Neural cell (in vitro differentiated cells): ENCODE data around the gene EVA1A. TPM values are rescaled to one million over a fixed set of nuclear protein-coding genes. Genes with fewer than 3 reads are reported as not detected.

Experiments used
- H2AFZ ChIP-seq: fragments of 200-600, 300-800 bp; sonication (generic), shearing (Covaris generic); 2 replicates; pipeline ENCODE4 v1.6.0; 2014; ENCODE audit warnings: low read depth, mild to moderate bottlenecking, antibody characterized with exemption, low read length, moderate library complexity
- H3F3A ChIP-seq: fragments of 200-600 bp; shearing (Covaris generic); 2 replicates; pipeline ENCODE4 v1.6.1; 2016; ENCODE audit warnings: mild to moderate bottlenecking, moderate library complexity, mixed read lengths, antibody characterized with exemption, low read length; ENCODE audit not compliant: insufficient read depth, poor library complexity, severe bottlenecking
- H3K27ac ChIP-seq: fragments of 200-600, 300-800 bp; sonication (generic), shearing (Covaris generic); 2 replicates; pipeline ENCODE4 v1.5.1; 2014; ENCODE audit warnings: mild to moderate bottlenecking, low read length, moderate library complexity
- H3K27me3 ChIP-seq: fragments of 300-800, 200-600 bp; sonication (generic), shearing (Covaris generic); 2 replicates; pipeline ENCODE4 v1.6.0; 2014; ENCODE audit warnings: mild to moderate bottlenecking, low read depth, low read length, moderate library complexity; ENCODE audit not compliant: insufficient read depth
- H3K36me3 ChIP-seq: fragments of 300-800, 200-600 bp; sonication (generic), shearing (Covaris generic); 2 replicates; pipeline ENCODE4 v1.5.1; 2014; ENCODE audit warnings: mild to moderate bottlenecking, antibody characterized with exemption, low read length, moderate library complexity; ENCODE audit not compliant: insufficient read depth
- H3K4me2 ChIP-seq: fragments of 300-800, 200-600 bp; sonication (generic), shearing (Covaris generic); 2 replicates; pipeline ENCODE4 v1.6.0; 2014; ENCODE audit warnings: mild to moderate bottlenecking, low read length
- H3K4me3 ChIP-seq: fragments of 300-800, 200-600 bp; sonication (generic), shearing (Covaris generic); 2 replicates; pipeline ENCODE4 v1.5.1; 2014; ENCODE audit warnings: mild to moderate bottlenecking, low read length, moderate library complexity
- H3K79me2 ChIP-seq: fragments of 200-600 bp; shearing (Covaris generic); replicated peaks from 2 replicates; pipeline ENCODE4 v1.6.0; 2014; ENCODE audit warnings: mild to moderate bottlenecking, low read length, moderate library complexity; ENCODE audit not compliant: insufficient read depth
- H3K9ac ChIP-seq: fragments of 300-800, 200-600 bp; sonication (generic), shearing (Covaris generic); 2 replicates; pipeline ENCODE4 v1.6.1; 2016; ENCODE audit warnings: mild to moderate bottlenecking, low read length, mixed read lengths
- H3K9me2 ChIP-seq: fragments of 200-600 bp; shearing (Covaris generic); 2 replicates; pipeline ENCODE4 v1.6.1; 2016; ENCODE audit warnings: mild to moderate bottlenecking, low read length, mixed read lengths; ENCODE audit not compliant: insufficient read depth
- H3K9me3 ChIP-seq: fragments of 200-600, 300-800 bp; sonication (generic), shearing (Covaris generic); 2 replicates; pipeline ENCODE4 v1.6.1; 2016; ENCODE audit warnings: mild to moderate bottlenecking, mixed run types, low read length, moderate library complexity, mixed read lengths
- H4K20me1 ChIP-seq: fragments of 200-600 bp; shearing (Covaris generic); 2 replicates; pipeline ENCODE4 v1.6.1; 2016; ENCODE audit warnings: mild to moderate bottlenecking, mixed run types; ENCODE audit not compliant: insufficient read depth
- CTCF ChIP-seq: fragments of 450-650 bp; IDR thresholded peaks from 2 replicates; pipeline ENCODE4 v1.5.1; 2014; ENCODE audit warnings: antibody characterized with exemption, mild to moderate bottlenecking, moderate library complexity; ENCODE audit not compliant: poor library complexity, severe bottlenecking
- EP300 ChIP-seq: fragments of 450-650 bp; conservative IDR thresholded peaks from 2 replicates; pipeline ENCODE4 v1.6.1; 2014; ENCODE audit warnings: antibody characterized with exemption, mild to moderate bottlenecking, moderate library complexity; ENCODE audit not compliant: poor library complexity, severe bottlenecking
- EZH2 ChIP-seq: fragments of 200-600, 300-800 bp; shearing (Covaris generic), sonication (generic); IDR thresholded peaks from 2 replicates; pipeline ENCODE4 v1.6.1; 2014; ENCODE audit warnings: antibody characterized with exemption, low read length, borderline replicate concordance, mild to moderate bottlenecking; ENCODE audit not compliant: insufficient read depth, poor library complexity, severe bottlenecking
- MXI1 ChIP-seq: fragments of 450-650 bp; conservative IDR thresholded peaks from 2 replicates; pipeline ENCODE4 v1.6.1; 2014; ENCODE audit warnings: antibody characterized with exemption, mild to moderate bottlenecking; ENCODE audit not compliant: poor library complexity, severe bottlenecking
- POLR2AphosphoS5 ChIP-seq: IDR thresholded peaks from 2 replicates; pipeline ENCODE4 v1.6.1; 2012
- RAD21 ChIP-seq: fragments of 450-650 bp; conservative IDR thresholded peaks from 2 replicates; pipeline ENCODE4 v1.6.1; 2014; ENCODE audit warnings: antibody characterized with exemption, mild to moderate bottlenecking, moderate library complexity
- REST ChIP-seq: IDR thresholded peaks from 2 replicates; pipeline ENCODE4 v1.6.1; 2012; ENCODE audit warnings: borderline replicate concordance
- SMC3 ChIP-seq: fragments of 450-650 bp; conservative IDR thresholded peaks from 2 replicates; pipeline ENCODE4 v1.6.1; 2014; ENCODE audit warnings: antibody characterized with exemption, mild to moderate bottlenecking, moderate library complexity; ENCODE audit not compliant: poor library complexity
- TAF1 ChIP-seq: IDR thresholded peaks from 2 replicates; pipeline ENCODE4 v1.6.1; 2012; ENCODE audit warnings: low read depth
- polyA plus RNA-seq: library from polyadenylated mRNA; depleted of rRNA; stranded (reverse); fragments of >200 nt; gene quantifications from 2 replicates; pipeline ENCODE4 v1.2.3, GENCODE V29; 2014

Gene EVA1A
- polyA plus RNA-seq, 1 donor from 2014 or later: not detected

- no peak for TF ChIP-seq EZH2
These were observed 4.1 kb upstream of the EVA1A start (continued) for GRCh38 chr2:75564713-75565359.

DNA sequence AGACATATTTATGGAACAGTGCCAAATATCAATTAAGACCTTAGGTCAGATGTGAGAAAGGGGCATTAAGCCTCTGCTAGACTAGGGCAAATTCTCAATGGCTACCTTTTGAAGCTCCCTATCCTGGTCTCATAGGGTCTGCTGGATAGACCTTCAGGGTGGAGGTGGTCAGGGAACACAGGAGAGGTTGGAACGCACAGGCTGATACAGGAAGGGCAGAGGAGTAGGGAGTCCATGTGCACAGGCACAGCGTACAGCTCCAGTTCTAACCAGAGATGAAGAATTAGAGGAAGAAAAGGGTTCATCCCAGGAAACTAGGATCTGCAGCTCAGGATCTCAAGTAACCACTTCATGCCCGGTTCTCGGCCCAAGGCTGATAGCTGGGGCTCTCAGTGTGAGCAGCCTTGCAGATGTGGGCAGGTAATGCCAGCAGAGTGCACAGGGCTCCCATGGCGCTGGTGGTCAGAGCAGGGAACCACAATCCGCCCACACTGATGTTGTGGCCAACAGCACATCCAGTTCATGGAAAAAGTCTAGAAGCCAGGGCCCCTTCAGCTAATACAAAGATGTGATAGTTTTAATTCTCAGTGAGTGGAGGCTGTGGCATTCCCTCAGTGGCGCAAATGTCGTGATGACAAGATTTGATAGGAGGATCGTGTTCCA is 3.4 kb upstream of the EVA1A start:
- Histone ChIP-seq H3K4me2 (no peak overlapping the region), H3K4me3 (no peak overlapping the region), H3K36me3 (no peaks in the 10 kb centered on the region), H3K9me2 (no peaks in the 10 kb centered on the region), H3K27me3 (peaks cover 33% of the 10 kb centered on the region), H3K27ac (no peak overlapping the region), H3K9me3 (no peaks in the 10 kb centered on the region), H3K9ac (no peak overlapping the region), H4K20me1 (no peaks in the 10 kb centered on the region), H3F3A (no peaks in the 10 kb centered on the region), H3K79me2 (no peaks in the 10 kb centered on the region), H2AFZ (no peak overlapping the region)
- TF ChIP-seq EZH2 (no peak), POLR2AphosphoS5 (no peak), RAD21 (no peak), CTCF (no peak), REST (no peak), EP300 (no peak), MXI1 (no peak), TAF1 (no peak), SMC3 (no peak)

DNA sequence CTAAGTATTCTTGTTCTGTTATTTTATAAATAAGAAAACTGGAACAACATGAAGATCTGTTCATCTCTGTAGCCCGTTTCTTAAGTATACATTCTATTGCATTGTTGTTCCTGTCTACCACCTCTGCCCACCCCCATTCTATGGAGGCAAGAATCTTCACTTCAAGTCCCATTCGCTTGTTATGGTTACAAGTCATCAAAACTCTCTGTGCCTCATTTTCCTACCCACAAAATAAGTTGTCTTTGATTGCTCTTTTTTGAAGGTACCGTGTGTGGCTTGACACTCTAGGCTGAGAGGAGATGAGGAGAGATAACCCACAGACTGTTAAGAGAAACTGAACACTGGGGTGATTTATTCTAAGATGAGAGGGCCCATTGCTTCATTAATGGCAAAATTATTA is 2.9 kb upstream of the EVA1A start:
- H3K9me3 ChIP-seq: no peaks in the 10 kb centered on the region
- no peaks in the 10 kb centered on the region for H4K20me1 ChIP-seq
- no peaks in the 10 kb centered on the region for H3K79me2 ChIP-seq
- no peaks in the 10 kb centered on the region for H3F3A ChIP-seq
- TF ChIP-seq MXI1 (no peak), RAD21 (no peak), CTCF (no peak), EP300 (no peak), POLR2AphosphoS5 (no peak), SMC3 (no peak), REST (no peak), TAF1 (no peak)
- H3K27me3 ChIP-seq: peaks cover 39% of the 10 kb centered on the region
- H2AFZ ChIP-seq: no peak overlapping the region
- H3K9ac ChIP-seq: no peak overlapping the region
- no peak overlapping the region for H3K4me2 ChIP-seq
- no peak overlapping the region for H3K27ac ChIP-seq
- H3K9me2 ChIP-seq: no peaks in the 10 kb centered on the region
- H3K36me3 ChIP-seq: no peaks in the 10 kb centered on the region
- H3K4me3 ChIP-seq: no peak overlapping the region
